Fibroblast of pulmonary artery (primary cell): ENCODE data around the gene CSRP1.

ENCODE experiments used
- DNase-seq: peaks from one replicate; pipeline ENCODE4 v3.0.0-alpha.2; 2010; ENCODE audit warnings: low read depth
- H3K4me3 ChIP-seq: replicated peaks from 2 replicates; pipeline ENCODE4 v1.5.1; 2011; ENCODE audit warnings: low read depth, mild to moderate bottlenecking, control low read depth, low read length, moderate library complexity
- TF ChIP-seq, protein P1 (sequence below): IDR thresholded peaks from 2 replicates; pipeline ENCODE4 v1.5.1; 2011; ENCODE audit warnings: mild to moderate bottlenecking, control low read depth, low read length, inconsistent platforms; ENCODE audit errors: missing control alignments

The CSRP1 gene

GRCh38 chr1:201513498-201514243, 6.7 kb upstream of the CSRP1 start:
- DNase-seq: no peak
- TF ChIP-seq, protein P1, sequence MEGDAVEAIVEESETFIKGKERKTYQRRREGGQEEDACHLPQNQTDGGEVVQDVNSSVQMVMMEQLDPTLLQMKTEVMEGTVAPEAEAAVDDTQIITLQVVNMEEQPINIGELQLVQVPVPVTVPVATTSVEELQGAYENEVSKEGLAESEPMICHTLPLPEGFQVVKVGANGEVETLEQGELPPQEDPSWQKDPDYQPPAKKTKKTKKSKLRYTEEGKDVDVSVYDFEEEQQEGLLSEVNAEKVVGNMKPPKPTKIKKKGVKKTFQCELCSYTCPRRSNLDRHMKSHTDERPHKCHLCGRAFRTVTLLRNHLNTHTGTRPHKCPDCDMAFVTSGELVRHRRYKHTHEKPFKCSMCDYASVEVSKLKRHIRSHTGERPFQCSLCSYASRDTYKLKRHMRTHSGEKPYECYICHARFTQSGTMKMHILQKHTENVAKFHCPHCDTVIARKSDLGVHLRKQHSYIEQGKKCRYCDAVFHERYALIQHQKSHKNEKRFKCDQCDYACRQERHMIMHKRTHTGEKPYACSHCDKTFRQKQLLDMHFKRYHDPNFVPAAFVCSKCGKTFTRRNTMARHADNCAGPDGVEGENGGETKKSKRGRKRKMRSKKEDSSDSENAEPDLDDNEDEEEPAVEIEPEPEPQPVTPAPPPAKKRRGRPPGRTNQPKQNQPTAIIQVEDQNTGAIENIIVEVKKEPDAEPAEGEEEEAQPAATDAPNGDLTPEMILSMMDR: no peak
- no peak overlapping the region for H3K4me3 ChIP-seq

DNA sequence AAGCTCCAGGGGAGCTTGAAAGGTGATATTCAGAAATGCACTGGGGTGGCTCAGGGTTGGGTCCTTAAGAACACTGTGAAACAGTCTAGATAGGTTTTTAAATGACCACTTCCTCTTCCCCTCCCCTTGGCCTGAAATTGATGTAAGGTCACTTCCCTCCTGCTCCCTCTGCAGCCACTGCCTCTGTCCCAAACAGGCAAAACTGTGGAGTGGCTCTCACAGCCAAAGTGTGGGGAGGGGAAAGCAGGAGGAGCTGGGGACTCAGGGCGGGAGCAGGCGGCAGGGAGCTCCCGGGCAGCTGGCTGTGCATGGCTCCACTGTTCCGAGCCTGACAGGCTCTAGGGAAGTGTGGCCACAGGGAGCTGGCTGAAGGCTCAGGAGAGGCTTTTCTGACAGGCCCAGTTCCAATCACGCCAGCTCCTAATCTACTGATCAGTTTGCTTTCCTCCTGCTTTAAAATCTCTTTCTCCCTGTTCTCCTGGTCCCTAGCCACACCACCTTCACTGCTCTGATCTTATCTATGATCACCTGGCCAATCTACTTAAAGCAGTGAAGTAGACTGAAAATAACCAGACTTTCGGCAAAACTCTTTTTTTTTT, 5.1 kb upstream of the CSRP1 start:
- DNase-seq: no peak
- H3K4me3 ChIP-seq: no peak overlapping the region
- TF ChIP-seq, protein P1: no peak

DNA sequence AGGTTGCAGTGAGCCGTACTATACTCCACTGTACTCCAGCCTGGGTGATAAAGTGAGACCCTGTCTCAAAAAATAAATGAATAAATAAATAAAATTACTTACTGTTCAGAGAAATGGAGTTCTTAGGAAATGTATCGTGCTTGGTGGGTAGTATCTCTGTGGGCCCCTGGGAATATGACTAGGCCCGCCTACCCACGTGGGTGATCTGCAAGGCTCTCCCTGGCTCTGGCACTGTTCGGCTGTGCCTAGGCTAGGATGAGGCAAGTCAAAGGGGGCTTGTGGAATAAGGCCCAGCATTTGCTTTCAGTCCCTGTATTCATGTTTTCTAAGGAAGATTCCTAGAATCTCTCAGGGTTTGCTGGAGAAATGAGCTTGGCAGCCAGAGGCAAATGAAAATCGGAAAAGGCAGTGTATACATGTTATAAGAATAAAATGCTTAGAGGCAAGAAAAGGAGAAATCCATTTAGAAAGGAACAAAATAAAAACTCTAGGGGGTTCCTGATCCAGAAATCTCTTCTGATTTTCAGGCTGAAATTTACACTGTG, 4.5 kb upstream of the CSRP1 start:
- H3K4me3 ChIP-seq: no peak overlapping the region
- DNase-seq: no peak
- TF ChIP-seq, protein P1: no peak

GRCh38 chr1:201510734-201511133, 3.8 kb upstream of the CSRP1 start:
- TF ChIP-seq, protein P1: no peak
- no peak overlapping the region for H3K4me3 ChIP-seq
- no peak for DNase-seq

- DNase-seq: no peak
- TF ChIP-seq, protein P1: no peak
- no peak overlapping the region for H3K4me3 ChIP-seq
Measured at GRCh38 chr1:201509601-201510374, 2.9 kb upstream of the CSRP1 start.

GRCh38 chr1:201508809-201509208, 1.9 kb upstream of the CSRP1 start:
- TF ChIP-seq, protein P1: no peak
- DNase-seq: no peak
- no peak overlapping the region for H3K4me3 ChIP-seq
